OCI-LY1 (cell line): ENCODE measurements around the gene CDK10.

ENCODE experiments used
- H2AFZ ChIP-seq: fragments of 200-600 bp; sonication (generic), shearing (Covaris generic); 2 replicates; pipeline ENCODE4 v1.6.0; 2014; ENCODE audit warnings: antibody characterized with exemption, mild to moderate bottlenecking, low read length
- H3F3A ChIP-seq: fragments of 200-600 bp; sonication (generic), shearing (Covaris generic); 2 replicates; pipeline ENCODE4 v1.6.0; 2014; ENCODE audit warnings: mild to moderate bottlenecking, antibody characterized with exemption, low read length, moderate library complexity; ENCODE audit not compliant: insufficient read depth
- H3K27ac ChIP-seq: fragments of 200-600 bp; sonication (generic); 2 replicates; pipeline ENCODE4 v1.5.1; 2014; ENCODE audit warnings: low read length, mixed run types, mild to moderate bottlenecking, low read depth; ENCODE audit not compliant: poor library complexity, severe bottlenecking
- H3K27me3 ChIP-seq: fragments of 200-600 bp; sonication (generic); 2 replicates; pipeline ENCODE4 v1.6.0; 2014; ENCODE audit warnings: antibody characterized with exemption, mild to moderate bottlenecking, low read length, moderate library complexity; ENCODE audit not compliant: insufficient read depth
- H3K36me3 ChIP-seq: fragments of 200-600 bp; sonication (generic); 2 replicates; pipeline ENCODE4 v1.6.1; 2014; ENCODE audit warnings: mild to moderate bottlenecking, antibody characterized with exemption, low read length, moderate library complexity, mixed read lengths; ENCODE audit not compliant: insufficient read depth
- H3K4me1 ChIP-seq: fragments of 200-600 bp; sonication (generic); 2 replicates; pipeline ENCODE4 v1.5.1; 2014; ENCODE audit warnings: mild to moderate bottlenecking, low read length, moderate library complexity; ENCODE audit not compliant: insufficient read depth, severe bottlenecking
- H3K4me2 ChIP-seq: fragments of 200-600 bp; sonication (generic), shearing (Covaris generic); 2 replicates; pipeline ENCODE4 v1.6.1; 2014; ENCODE audit warnings: low read length
- H3K4me3 ChIP-seq: fragments of 200-600 bp; sonication (generic); 2 replicates; pipeline ENCODE4 v1.5.1; 2014; ENCODE audit warnings: low read length, low read depth, mild to moderate bottlenecking, mixed read lengths; ENCODE audit not compliant: poor library complexity, severe bottlenecking
- H3K79me2 ChIP-seq: fragments of 200-600 bp; shearing (Covaris generic); 2 replicates; pipeline ENCODE4 v1.6.1; 2016; ENCODE audit warnings: mixed run types, low read length, mixed read lengths; ENCODE audit not compliant: insufficient read depth
- H3K9ac ChIP-seq: fragments of 200-600 bp; sonication (generic), shearing (Covaris generic); 2 replicates; pipeline ENCODE4 v1.6.1; 2014; ENCODE audit warnings: mild to moderate bottlenecking, low read length, mixed read lengths
- H3K9me2 ChIP-seq: fragments of 200-600 bp; sonication (generic), shearing (Covaris generic); 2 replicates; pipeline ENCODE4 v1.6.1; 2014; ENCODE audit warnings: low read depth, mild to moderate bottlenecking, low read length, mixed read lengths
- H3K9me3 ChIP-seq: fragments of 200-600 bp; shearing (Covaris generic); 2 replicates; pipeline ENCODE4 v1.6.1; 2014; ENCODE audit warnings: low read length, mixed read lengths
- H4K20me1 ChIP-seq: fragments of 200-600 bp; sonication (generic), shearing (Covaris generic); 2 replicates; pipeline ENCODE4 v1.6.0; 2016; ENCODE audit warnings: mild to moderate bottlenecking, low read length; ENCODE audit not compliant: insufficient read depth
- EZH2 ChIP-seq: fragments of 200-600 bp; sonication (generic), shearing (Covaris generic); IDR thresholded peaks from 2 replicates; pipeline ENCODE4 v1.8.0; 2017; ENCODE audit warnings: borderline replicate concordance, mixed run types, mild to moderate bottlenecking, antibody characterized with exemption, low read length, moderate library complexity, mixed read lengths
- TF ChIP-seq, protein P1 (sequence below): fragments of 200-600 bp; sonication (generic), shearing (Covaris generic); IDR thresholded peaks from 2 replicates; pipeline ENCODE4 v1.5.1; 2017; ENCODE audit warnings: mild to moderate bottlenecking, antibody characterized with exemption, low read length, moderate library complexity, mixed read lengths

Gene CDK10

GRCh38 chr16:89646906-89647305 is 39.6 kb upstream of the CDK10 start:
- Histone ChIP-seq H3K27ac (no peak overlapping the region), H3K36me3 (peaks cover 36% of the 10 kb centered on the region), H3K27me3 (peaks cover 1% of the 10 kb centered on the region; the same call in 1 of the 2 replicates), H3K9me2 (no peaks in the 10 kb centered on the region), H3K4me1 (no peaks in the 10 kb centered on the region), H2AFZ (no peak overlapping the region), H3K9ac (no peak overlapping the region), H3K9me3 (no peaks in the 10 kb centered on the region), H4K20me1 (no peaks in the 10 kb centered on the region), H3K4me2 (no peak overlapping the region), H3K79me2 (no peaks in the 10 kb centered on the region), H3K4me3 (no peak overlapping the region), H3F3A (no peaks in the 10 kb centered on the region)
- TF ChIP-seq, protein P1, sequence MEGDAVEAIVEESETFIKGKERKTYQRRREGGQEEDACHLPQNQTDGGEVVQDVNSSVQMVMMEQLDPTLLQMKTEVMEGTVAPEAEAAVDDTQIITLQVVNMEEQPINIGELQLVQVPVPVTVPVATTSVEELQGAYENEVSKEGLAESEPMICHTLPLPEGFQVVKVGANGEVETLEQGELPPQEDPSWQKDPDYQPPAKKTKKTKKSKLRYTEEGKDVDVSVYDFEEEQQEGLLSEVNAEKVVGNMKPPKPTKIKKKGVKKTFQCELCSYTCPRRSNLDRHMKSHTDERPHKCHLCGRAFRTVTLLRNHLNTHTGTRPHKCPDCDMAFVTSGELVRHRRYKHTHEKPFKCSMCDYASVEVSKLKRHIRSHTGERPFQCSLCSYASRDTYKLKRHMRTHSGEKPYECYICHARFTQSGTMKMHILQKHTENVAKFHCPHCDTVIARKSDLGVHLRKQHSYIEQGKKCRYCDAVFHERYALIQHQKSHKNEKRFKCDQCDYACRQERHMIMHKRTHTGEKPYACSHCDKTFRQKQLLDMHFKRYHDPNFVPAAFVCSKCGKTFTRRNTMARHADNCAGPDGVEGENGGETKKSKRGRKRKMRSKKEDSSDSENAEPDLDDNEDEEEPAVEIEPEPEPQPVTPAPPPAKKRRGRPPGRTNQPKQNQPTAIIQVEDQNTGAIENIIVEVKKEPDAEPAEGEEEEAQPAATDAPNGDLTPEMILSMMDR: no peak
- TF ChIP-seq EZH2: no peak

GRCh38 chr16:89651584-89651983 is 34.9 kb upstream of the CDK10 start:
- Histone ChIP-seq H3K27ac (no peak overlapping the region), H2AFZ (no peak overlapping the region), H3K36me3 (peaks cover 31% of the 10 kb centered on the region), H4K20me1 (no peaks in the 10 kb centered on the region), H3K79me2 (peaks cover 4% of the 10 kb centered on the region; the same call in 1 of the 2 replicates), H3F3A (no peaks in the 10 kb centered on the region), H3K9me2 (no peaks in the 10 kb centered on the region), H3K9ac (no peak overlapping the region), H3K4me2 (no peak overlapping the region), H3K27me3 (no peaks in the 10 kb centered on the region), H3K4me1 (peaks cover 4% of the 10 kb centered on the region), H3K4me3 (no peak overlapping the region), H3K9me3 (no peaks in the 10 kb centered on the region)
- TF ChIP-seq EZH2: no peak
- TF ChIP-seq, protein P1: no peak

- no peak overlapping the region for H2AFZ ChIP-seq
- no peak overlapping the region for H3K9ac ChIP-seq
- H4K20me1 ChIP-seq: no peaks in the 10 kb centered on the region
- peaks cover 17% of the 10 kb centered on the region for H3K79me2 ChIP-seq
- H3K4me1 ChIP-seq: peaks cover 12% of the 10 kb centered on the region
- H3K4me3 ChIP-seq: no peak overlapping the region
- TF ChIP-seq, protein P1: no peak
- TF ChIP-seq EZH2: no peak
- peaks cover 19% of the 10 kb centered on the region for H3K36me3 ChIP-seq
- no peaks in the 10 kb centered on the region for H3F3A ChIP-seq
- no peak overlapping the region for H3K4me2 ChIP-seq
- H3K9me3 ChIP-seq: no peaks in the 10 kb centered on the region
- H3K9me2 ChIP-seq: no peaks in the 10 kb centered on the region
- no peak overlapping the region for H3K27ac ChIP-seq
- H3K27me3 ChIP-seq: no peaks in the 10 kb centered on the region
Observed at GRCh38 chr16:89653656-89654295, 32.7 kb upstream of the CDK10 start.
